HCT116 (cell line): ENCODE results near the gene CPT1B. TPM values are rescaled to one million over a fixed set of nuclear protein-coding genes. Genes with fewer than 3 reads are reported as not detected.

Source experiments
- ATAC-seq: fragments of 200-7000 bp; cut with Tn5 transposase; 2 replicates; pipeline ENCODE4 v1.9.1; 2020; ENCODE audit warnings: mild to moderate bottlenecking, moderate library complexity
- BruUV-seq: library from RNA; stranded (reverse); fragments of 400-500 nt; replicated peaks from 2 replicates; lab custom pipeline; 2021; lab: Mats Ljungman, UMichigan
- CTCF ChIA-PET: fragments of 300-600 bp; sonication (Branson Sonifier 250); formaldehyde crosslinking; loops from one replicate; lab custom pipeline; 2021; ENCODE audit warnings: antibody characterized with exemption; lab: Charles Lee
- POLR2A ChIA-PET: fragments of 300-600, 350-600 bp; sonication (Branson Sonifier 250); formaldehyde crosslinking; loops from one replicate; lab custom pipeline; 2021; ENCODE audit warnings: antibody characterized with exemption; lab: Charles Lee
- RAD21 ChIA-PET, 2 experiments: fragments of 300-600 bp; sonication (Branson Sonifier 250); formaldehyde crosslinking; loops; one replicate each; lab custom pipeline; 2023; ENCODE audit warnings: low total read pairs in 2 of 2; ENCODE audit not compliant: uncharacterized antibody in 2 of 2, unreplicated experiment in 2 of 2, low non-redundant PET in 1 of 2; lab: Charles Lee
- DNase-seq: peaks from one replicate; pipeline ENCODE4 v3.0.0-alpha.2; 2010; ENCODE audit warnings: low read depth, low spot score
- H2AFZ ChIP-seq: fragments of 200-600 bp; shearing (Covaris generic), sonication (generic); 2 replicates; pipeline ENCODE4 v1.6.1; 2017; ENCODE audit warnings: low read depth, mixed run types, mixed read lengths, antibody characterized with exemption, low read length; ENCODE audit not compliant: poor library complexity, severe bottlenecking
- H3K27ac ChIP-seq: 2 replicates; pipeline ENCODE4 v1.5.1; 2012; ENCODE audit warnings: low read depth, low read length
- H3K27me3 ChIP-seq: fragments of 200-600 bp; sonication (generic); 2 replicates; pipeline ENCODE4 v1.6.1; 2016; ENCODE audit warnings: mixed run types, low read length, mixed read lengths; ENCODE audit not compliant: insufficient read depth
- H3K36me3 ChIP-seq, 2 experiments: fragments of 200-500 bp in 1 of 2; fragments of 200-600 bp in 1 of 2; sonication (Bioruptor generic) in 1 of 2; sonication (generic) in 1 of 2; 2 replicates each; pipeline versions ENCODE4 v1.5.1 to v1.6.1; 2014 to 2016; ENCODE audit warnings: low read length in 2 of 2, inconsistent platforms in 1 of 2, mixed read lengths in 1 of 2, mixed run types in 1 of 2; ENCODE audit not compliant: insufficient read depth in 2 of 2, control insufficient read depth in 1 of 2
- H3K4me1 ChIP-seq, 2 experiments: fragments of 200-600 bp in 1 of 2; sonication (generic) in 1 of 2; 2 replicates each; pipeline versions ENCODE4 v1.5.1 to v1.6.1; 2012 to 2017; ENCODE audit warnings: low read length in 2 of 2, inconsistent platforms in 1 of 2, mild to moderate bottlenecking in 1 of 2, mixed read lengths in 1 of 2, mixed run types in 1 of 2, moderate library complexity in 1 of 2; ENCODE audit not compliant: insufficient read depth in 2 of 2, control insufficient read depth in 1 of 2
- H3K4me2 ChIP-seq: fragments of 200-600 bp; sonication (generic); 2 replicates; pipeline ENCODE4 v1.6.1; 2017; ENCODE audit warnings: mixed run types, low read length, mixed read lengths
- H3K4me3 ChIP-seq, 2 experiments: fragments of 200-600 bp in 1 of 2; sonication (generic) in 1 of 2; replicated peaks in 1 of 2; 2 replicates each; pipeline ENCODE4 v1.5.1; 2011 to 2016; ENCODE audit warnings: low read length in 2 of 2, control low read depth in 1 of 2, low read depth in 1 of 2, mild to moderate bottlenecking in 1 of 2, mixed read lengths in 1 of 2, mixed run types in 1 of 2
- H3K79me2 ChIP-seq: fragments of 200-600 bp; sonication (generic); 2 replicates; pipeline ENCODE4 v1.6.1; 2017; ENCODE audit warnings: mild to moderate bottlenecking, mixed run types, low read length, moderate library complexity, mixed read lengths; ENCODE audit not compliant: insufficient read depth
- H3K9ac ChIP-seq: fragments of 200-600 bp; sonication (generic); 2 replicates; pipeline ENCODE4 v1.6.1; 2016; ENCODE audit warnings: low read length, mixed read lengths
- H3K9me2 ChIP-seq: fragments of 200-600 bp; sonication (generic), shearing (Covaris generic); 2 replicates; pipeline ENCODE4 v1.6.1; 2017; ENCODE audit warnings: mixed run types, mild to moderate bottlenecking, moderate library complexity; ENCODE audit not compliant: insufficient read depth
- H3K9me3 ChIP-seq, 2 experiments: fragments of 200-500 bp in 1 of 2; fragments of 200-600 bp in 1 of 2; sonication (Bioruptor generic) in 1 of 2; sonication (generic) in 1 of 2; 2 replicates each; pipeline ENCODE4 v1.6.1; 2014 to 2017; ENCODE audit warnings: low read length in 2 of 2, mixed read lengths in 2 of 2, inconsistent platforms in 1 of 2, low read depth in 1 of 2, mild to moderate bottlenecking in 1 of 2, mixed run types in 1 of 2, moderate library complexity in 1 of 2; ENCODE audit not compliant: control insufficient read depth in 1 of 2, insufficient read depth in 1 of 2
- H4K20me1 ChIP-seq: fragments of 200-600 bp; sonication (generic), shearing (Covaris generic); 2 replicates; pipeline ENCODE4 v1.6.1; 2017; ENCODE audit warnings: mixed run types, mild to moderate bottlenecking, moderate library complexity; ENCODE audit not compliant: insufficient read depth
- ATF3 ChIP-seq: IDR thresholded peaks from 2 replicates; pipeline ENCODE4 v1.6.1; 2012
- CBX3 ChIP-seq: IDR thresholded peaks from 2 replicates; pipeline ENCODE4 v1.6.1; 2012; ENCODE audit warnings: low read depth
- CEBPB ChIP-seq: IDR thresholded peaks from 2 replicates; pipeline ENCODE4 v1.6.1; 2012; ENCODE audit warnings: low read depth
- EGR1 ChIP-seq: IDR thresholded peaks from 2 replicates; pipeline ENCODE4 v1.6.1; 2012; ENCODE audit warnings: low read depth
- EZH2 ChIP-seq: fragments of 200-600 bp; sonication (generic); IDR thresholded peaks from 2 replicates; pipeline ENCODE4 v1.6.1; 2017; ENCODE audit warnings: antibody characterized with exemption, mixed run types
- JUND ChIP-seq: IDR thresholded peaks from 2 replicates; pipeline ENCODE4 v1.6.1; 2012
- POLR2A ChIP-seq: IDR thresholded peaks from 2 replicates; pipeline ENCODE4 v1.7.0; 2011; ENCODE audit warnings: borderline replicate concordance; ENCODE audit not compliant: insufficient read depth, insufficient read length; ENCODE audit errors: extremely low read depth
- POLR2AphosphoS5 ChIP-seq: IDR thresholded peaks from 2 replicates; pipeline ENCODE4 v1.6.1; 2011; ENCODE audit warnings: mild to moderate bottlenecking, low read depth, low read length, moderate library complexity
- RAD21 ChIP-seq: IDR thresholded peaks from 2 replicates; pipeline ENCODE4 v1.6.1; 2012; ENCODE audit warnings: low read depth, mild to moderate bottlenecking
- REST ChIP-seq: IDR thresholded peaks from 2 replicates; pipeline ENCODE4 v1.6.1; 2012; ENCODE audit warnings: low read depth
- SIN3A ChIP-seq: IDR thresholded peaks from 2 replicates; pipeline ENCODE4 v1.6.1; 2012; ENCODE audit warnings: low read depth
- SRF ChIP-seq: IDR thresholded peaks from 2 replicates; pipeline ENCODE4 v1.6.1; 2012; ENCODE audit warnings: low read depth
- TCF7L2 ChIP-seq: IDR thresholded peaks from 2 replicates; pipeline ENCODE4 v1.7.0; 2011; ENCODE audit warnings: borderline replicate concordance, inconsistent platforms; ENCODE audit not compliant: insufficient read depth, insufficient read length; ENCODE audit errors: extremely low read depth
- YY1 ChIP-seq: IDR thresholded peaks from 2 replicates; pipeline ENCODE4 v1.6.1; 2011; ENCODE audit warnings: low read length, low read depth, moderate library complexity, mild to moderate bottlenecking; ENCODE audit not compliant: insufficient replicate concordance; ENCODE audit errors: extremely low read depth
- ZNF274 ChIP-seq: fragments of 200-500 bp; sonication (Bioruptor generic); IDR thresholded peaks from 2 replicates; pipeline ENCODE4 v1.6.1; 2014; ENCODE audit warnings: mild to moderate bottlenecking, low read depth, low read length, inconsistent platforms
- intact Hi-C: fragments of 100-400 bp; cut with micrococcal nuclease; formaldehyde crosslinking; loops from 2 replicates; pipeline ENCODE4 v1.10.0; 2022
- total RNA-seq: library from RNA; stranded (reverse); gene quantifications from one replicate; pipeline ENCODE4 v1.2.1, GENCODE V29; 2021; ENCODE audit not compliant: unreplicated experiment
- TF ChIP-seq, protein P1 (sequence below): IDR thresholded peaks from 2 replicates; pipeline ENCODE4 v1.6.1; 2012
- TF ChIP-seq, protein P2 (sequence below): IDR thresholded peaks from 2 replicates; pipeline ENCODE4 v1.6.1; 2011; ENCODE audit warnings: mild to moderate bottlenecking, low read length, moderate library complexity; ENCODE audit not compliant: insufficient replicate concordance; ENCODE audit errors: extremely low read depth

CPT1B gene
- total RNA-seq, 1 experiment from 2014 or later = 35.1 TPM

DNA sequence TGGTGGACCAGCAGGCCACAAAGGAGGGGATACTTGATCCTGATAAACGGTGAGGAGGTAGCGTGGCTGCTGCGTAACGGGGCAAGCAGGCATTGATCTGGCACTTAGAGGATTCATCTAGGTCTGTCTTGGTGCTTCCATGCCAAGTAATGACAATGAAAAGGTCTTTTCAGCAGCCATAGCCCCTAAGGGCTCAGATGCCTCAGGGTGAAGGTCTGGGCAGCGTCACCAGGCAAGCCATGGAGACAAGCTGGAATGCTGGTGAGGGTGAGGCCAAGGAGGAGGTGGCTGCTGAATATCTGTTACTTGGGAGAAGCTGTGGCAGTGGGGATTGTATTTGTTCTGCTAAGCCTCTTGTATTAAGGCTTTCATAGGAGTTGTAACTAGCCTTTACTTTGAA lies 9.2 kb upstream of the CPT1B start:
- no TSS peak for BruUV-seq
- H3K9me3 ChIP-seq = no peaks in the 10 kb centered on the region
- TF ChIP-seq EGR1 = no peak
- no peak for TF ChIP-seq SIN3A
- TF ChIP-seq POLR2AphosphoS5 = no peak
- TF ChIP-seq RAD21 = no peak
- no peak for TF ChIP-seq TCF7L2
- TF ChIP-seq ATF3 = no peak
- TF ChIP-seq SRF = no peak
- TF ChIP-seq REST = no peak
- no peak for TF ChIP-seq POLR2A
- no peak for TF ChIP-seq CEBPB
- TF ChIP-seq CBX3 = no peak
- TF ChIP-seq, protein P1, sequence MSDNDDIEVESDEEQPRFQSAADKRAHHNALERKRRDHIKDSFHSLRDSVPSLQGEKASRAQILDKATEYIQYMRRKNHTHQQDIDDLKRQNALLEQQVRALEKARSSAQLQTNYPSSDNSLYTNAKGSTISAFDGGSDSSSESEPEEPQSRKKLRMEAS = no peak
- no peak for TF ChIP-seq ZNF274
- TF ChIP-seq JUND = no peak
- no peak for TF ChIP-seq EZH2
- TF ChIP-seq YY1 = no peak
- TF ChIP-seq, protein P2, sequence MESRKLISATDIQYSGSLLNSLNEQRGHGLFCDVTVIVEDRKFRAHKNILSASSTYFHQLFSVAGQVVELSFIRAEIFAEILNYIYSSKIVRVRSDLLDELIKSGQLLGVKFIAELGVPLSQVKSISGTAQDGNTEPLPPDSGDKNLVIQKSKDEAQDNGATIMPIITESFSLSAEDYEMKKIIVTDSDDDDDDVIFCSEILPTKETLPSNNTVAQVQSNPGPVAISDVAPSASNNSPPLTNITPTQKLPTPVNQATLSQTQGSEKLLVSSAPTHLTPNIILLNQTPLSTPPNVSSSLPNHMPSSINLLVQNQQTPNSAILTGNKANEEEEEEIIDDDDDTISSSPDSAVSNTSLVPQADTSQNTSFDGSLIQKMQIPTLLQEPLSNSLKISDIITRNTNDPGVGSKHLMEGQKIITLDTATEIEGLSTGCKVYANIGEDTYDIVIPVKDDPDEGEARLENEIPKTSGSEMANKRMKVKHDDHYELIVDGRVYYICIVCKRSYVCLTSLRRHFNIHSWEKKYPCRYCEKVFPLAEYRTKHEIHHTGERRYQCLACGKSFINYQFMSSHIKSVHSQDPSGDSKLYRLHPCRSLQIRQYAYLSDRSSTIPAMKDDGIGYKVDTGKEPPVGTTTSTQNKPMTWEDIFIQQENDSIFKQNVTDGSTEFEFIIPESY = no peak
- TF ChIP-seq, all 23 proteins: peak for 0
- Histone ChIP-seq H4K20me1 (no peaks in the 10 kb centered on the region), H2AFZ (no peak overlapping the region), H3K36me3 (no peaks in the 10 kb centered on the region), H3K79me2 (peaks cover 7% of the 10 kb centered on the region; the same call in 1 of the 2 replicates), H3K9ac (no peak overlapping the region), H3K9me2 (no peaks in the 10 kb centered on the region), H3K27ac (no peak overlapping the region), H3K27me3 (no peaks in the 10 kb centered on the region), H3K4me3 (no peak overlapping the region), H3K4me1 (peaks cover 0 to 14% of the 10 kb centered on the region in 2 experiments; a peak in 3 of 4 replicates), H3K4me2 (no peak overlapping the region)
- ChIA-PET POLR2A (no interaction called here), RAD21 (no interaction called here), CTCF (no interaction called here)
- intact Hi-C loops = no loop called here
- DNase-seq (no peak), ATAC-seq (no peak)
